GM12865 (cell line): ENCODE data around the gene SMARCA4.
A peak's percentile ranks its signal among the peaks of the same experiment; 100 is the strongest.

Source experiments
- DNase-seq: peaks from one replicate; pipeline ENCODE4 v3.0.0; 2010; ENCODE audit warnings: low read depth
- H3K4me3 ChIP-seq: 2 replicates; pipeline ENCODE4 v1.5.1; 2011; ENCODE audit warnings: mild to moderate bottlenecking, low read depth, low read length, control low read depth
- TF ChIP-seq, protein P1 (sequence below): IDR thresholded peaks from 2 replicates; pipeline ENCODE4 v1.5.1; 2011; ENCODE audit warnings: low read length, control low read depth, low read depth, inconsistent platforms; ENCODE audit not compliant: insufficient read depth; ENCODE audit errors: missing control alignments

SMARCA4 gene

GRCh38 chr19:10960314-10961072 is at the start of gene SMARCA4:
SMARCA4 (plus strand) TSS chr19:10961030; CDS start chr19:10984152, 23,122 bp downstream.
- peak; percentile 99 for DNase-seq
- peak within 1 kb of the TSS; percentile 89 for H3K4me3 ChIP-seq
- TF ChIP-seq, protein P1, sequence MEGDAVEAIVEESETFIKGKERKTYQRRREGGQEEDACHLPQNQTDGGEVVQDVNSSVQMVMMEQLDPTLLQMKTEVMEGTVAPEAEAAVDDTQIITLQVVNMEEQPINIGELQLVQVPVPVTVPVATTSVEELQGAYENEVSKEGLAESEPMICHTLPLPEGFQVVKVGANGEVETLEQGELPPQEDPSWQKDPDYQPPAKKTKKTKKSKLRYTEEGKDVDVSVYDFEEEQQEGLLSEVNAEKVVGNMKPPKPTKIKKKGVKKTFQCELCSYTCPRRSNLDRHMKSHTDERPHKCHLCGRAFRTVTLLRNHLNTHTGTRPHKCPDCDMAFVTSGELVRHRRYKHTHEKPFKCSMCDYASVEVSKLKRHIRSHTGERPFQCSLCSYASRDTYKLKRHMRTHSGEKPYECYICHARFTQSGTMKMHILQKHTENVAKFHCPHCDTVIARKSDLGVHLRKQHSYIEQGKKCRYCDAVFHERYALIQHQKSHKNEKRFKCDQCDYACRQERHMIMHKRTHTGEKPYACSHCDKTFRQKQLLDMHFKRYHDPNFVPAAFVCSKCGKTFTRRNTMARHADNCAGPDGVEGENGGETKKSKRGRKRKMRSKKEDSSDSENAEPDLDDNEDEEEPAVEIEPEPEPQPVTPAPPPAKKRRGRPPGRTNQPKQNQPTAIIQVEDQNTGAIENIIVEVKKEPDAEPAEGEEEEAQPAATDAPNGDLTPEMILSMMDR, result no peak

GRCh38 chr19:10911579-10912363 is 49.1 kb upstream of the SMARCA4 start:
- TF ChIP-seq, protein P1, result no peak
- H3K4me3 ChIP-seq, result no peak overlapping the region
- DNase-seq, result no peak

- H3K4me3 ChIP-seq, result no peak overlapping the region
- TF ChIP-seq, protein P1, result no peak
- no peak for DNase-seq
These were observed 48.2 kb upstream of the SMARCA4 start for GRCh38 chr19:10912619-10913018.

DNA sequence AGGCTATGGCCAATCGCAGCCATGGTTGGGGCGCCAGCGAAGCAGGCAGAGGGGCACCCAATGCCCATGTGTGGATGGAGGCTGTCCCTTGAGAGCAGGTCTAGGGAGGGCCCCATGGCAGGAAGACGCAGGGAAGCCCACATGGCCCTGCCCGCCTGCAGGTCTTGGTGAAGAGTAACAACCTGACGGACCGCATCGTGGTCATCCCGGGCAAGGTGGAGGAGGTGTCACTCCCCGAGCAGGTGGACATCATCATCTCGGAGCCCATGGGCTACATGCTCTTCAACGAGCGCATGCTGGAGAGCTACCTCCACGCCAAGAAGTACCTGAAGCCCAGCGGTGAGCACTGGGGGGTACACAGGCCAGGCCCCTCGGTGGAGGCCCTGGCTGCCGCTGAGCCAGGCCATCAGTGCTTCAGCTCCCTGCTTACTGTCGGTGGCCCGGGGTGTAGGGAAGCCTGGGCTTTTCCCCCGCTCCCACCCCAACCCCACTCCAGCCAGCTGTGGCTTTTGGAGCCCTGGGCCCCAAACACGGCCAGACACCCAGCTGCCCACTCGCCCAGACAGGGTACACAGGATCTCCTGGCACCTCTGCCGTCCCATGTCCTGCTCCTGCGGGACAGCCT is 47.0 kb upstream of the SMARCA4 start:
- no peak overlapping the region for H3K4me3 ChIP-seq
- no peak for DNase-seq
- TF ChIP-seq, protein P1, result no peak

GRCh38 chr19:10915130-10916091 is 45.4 kb upstream of the SMARCA4 start:
- no peak overlapping the region for H3K4me3 ChIP-seq

More at GRCh38 chr19:10915130-10916091, 45.4 kb upstream of the SMARCA4 start:
- TF ChIP-seq, protein P1, result no peak
- DNase-seq, result no peak
